GM19397 (cell line): ENCODE measurements around the gene AIDA.

Experiments
- ATAC-seq: cut with Tn5 transposase; IDR thresholded peaks from one replicate; pipeline ENCODE4 v1.9.1; 2021; ENCODE audit warnings: mild to moderate bottlenecking, moderate library complexity; ENCODE audit not compliant: unreplicated experiment

AIDA gene

GRCh38 chr1:222653178-222653827 lies 59.0 kb downstream of the AIDA start:
- peak; percentile 47 for ATAC-seq

GRCh38 chr1:222652676-222653075 lies 59.6 kb downstream of the AIDA start:
- ATAC-seq, result no peak

GRCh38 chr1:222644636-222644980 lies 67.7 kb downstream of the AIDA start:
- ATAC-seq, result no peak

- ATAC-seq, result peak; percentile 96
These were observed 68.2 kb downstream of the AIDA start for GRCh38 chr1:222643938-222644635.

- ATAC-seq, result no peak
These were observed 68.7 kb downstream of the AIDA start for GRCh38 chr1:222643606-222643937.

GRCh38 chr1:222642468-222642867 lies 69.8 kb downstream of the AIDA start:
- ATAC-seq, result no peak

- no peak for ATAC-seq
These were observed 70.9 kb downstream of the AIDA start for GRCh38 chr1:222641269-222641948.

- peak; percentile 79 for ATAC-seq
These were observed 77.9 kb downstream of the AIDA start for GRCh38 chr1:222634180-222635013.

GRCh38 chr1:222632749-222633148 lies 79.5 kb downstream of the AIDA start:
- no peak for ATAC-seq

GRCh38 chr1:222631611-222632208 lies 80.6 kb downstream of the AIDA start:
- no peak for ATAC-seq

GRCh38 chr1:222629921-222630535 lies 82.3 kb downstream of the AIDA start:
- ATAC-seq, result no peak

GRCh38 chr1:222627232-222627631 lies 85.1 kb downstream of the AIDA start:
- no peak for ATAC-seq

GRCh38 chr1:222624214-222624613 lies 88.1 kb downstream of the AIDA start:
- ATAC-seq, result no peak

- no peak for ATAC-seq
These were observed 88.8 kb downstream of the AIDA start for GRCh38 chr1:222623458-222623857.

GRCh38 chr1:222622765-222623164 lies 89.5 kb downstream of the AIDA start:
- ATAC-seq, result no peak

GRCh38 chr1:222620566-222620965 lies 91.7 kb downstream of the AIDA start:
- ATAC-seq, result no peak

GRCh38 chr1:222618880-222619596 lies 93.3 kb downstream of the AIDA start:
- no peak for ATAC-seq
